Adipose tissue (tissue), 3 donors: ENCODE measurements around the gene CNBP. TPM values are rescaled to one million over a fixed set of nuclear protein-coding genes. Genes with fewer than 3 reads are reported as not detected.

Experiments used
- H3K27ac ChIP-seq: one replicate; pipeline ENCODE4 v1.5.1; 2013; ENCODE audit warnings: low read depth, low read length
- WGBS, 3 donors: extraction: QIAGEN DNeasy Blood & Tissue Kit; methylation state at CpG; one replicate each; pipeline ENCODE4 v1.1.7; 2013; 5-methylcytosine and 5-hydroxymethylcytosine counted together
- polyA plus RNA-seq, 3 donors: library from polyadenylated mRNA; stranded (reverse); fragments of 200-250 nt; gene quantifications; one replicate each; pipeline ENCODE4 v1.2.3, GENCODE V29; 2013
- donor health status: healthy with polysubstance abuse.
- donor health status: Bipolar disorder and iron deficiency.
- donor health status: healthy.

Gene CNBP
- polyA plus RNA-seq, 3 donors, result 280 to 403 (median 372) TPM

DNA sequence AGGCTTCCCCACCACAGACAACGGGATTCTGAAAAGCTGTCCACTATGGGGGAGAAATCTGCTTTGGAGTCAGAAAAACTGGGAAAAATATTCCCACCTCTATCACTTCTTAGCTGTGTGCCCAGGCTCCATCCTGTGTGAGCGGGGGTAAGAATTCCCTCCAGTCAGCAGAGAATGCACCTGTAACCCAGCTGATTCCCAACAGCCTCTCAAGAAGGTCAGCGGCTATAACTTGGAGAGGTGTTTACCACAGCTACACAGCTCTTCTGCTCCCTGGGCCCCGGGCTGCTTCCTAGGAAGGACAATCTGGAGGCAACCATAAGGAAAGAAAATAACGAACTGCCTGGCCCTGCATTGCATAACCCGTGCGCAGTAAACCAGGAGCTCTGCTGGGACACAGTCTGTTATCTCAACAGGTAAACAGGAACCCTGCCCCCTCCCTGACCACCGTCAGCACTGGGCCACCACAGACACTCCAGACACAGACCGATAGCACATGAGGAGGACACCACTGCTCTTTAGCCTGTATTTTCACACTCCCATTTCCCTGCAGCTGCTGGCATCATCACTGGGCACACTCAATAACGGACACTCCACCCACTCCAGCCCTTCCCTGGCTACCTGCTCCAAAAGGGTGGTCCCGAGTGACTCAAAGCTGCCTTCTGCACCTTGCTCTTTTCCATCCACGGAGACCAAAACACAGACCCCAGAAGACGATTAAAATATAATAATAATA lies 64.2 kb downstream of the CNBP start:
- WGBS, 3 donors, result 12 to 31% (median 31%) methylated on average over 13 of the region's 13 CpGs
- H3K27ac ChIP-seq, result no peak overlapping the region

DNA sequence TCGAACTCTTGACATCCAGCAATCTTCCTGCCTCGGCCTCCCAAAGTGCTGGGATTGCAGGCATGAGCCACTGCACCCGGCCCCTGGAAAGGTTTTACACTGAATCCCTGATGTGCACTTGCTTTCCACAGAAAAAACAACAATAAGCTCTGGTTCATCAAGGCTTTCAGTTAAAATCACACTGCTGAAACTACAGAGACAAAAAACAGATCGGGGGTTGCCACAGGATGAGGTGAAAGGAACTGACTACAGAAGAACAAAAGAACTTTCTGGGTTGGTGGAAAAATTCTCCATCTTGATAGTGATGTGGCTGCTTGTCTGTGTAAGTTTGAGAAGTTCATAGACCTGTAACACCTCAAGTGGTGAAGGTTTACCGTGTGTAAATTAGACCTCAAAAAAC lies 65.0 kb downstream of the CNBP start:
- WGBS, 3 donors, result 66 to 77% (median 66%) methylated on average over 5 of the region's 5 CpGs
- no peak overlapping the region for H3K27ac ChIP-seq

Other genes with a start within 250 kb of the CNBP start
- gene CFAP92, start 189.8 kb downstream of the CNBP start, polyA plus RNA-seq, result 1 to 10 TPM in 1 of 3 donors, under 1 TPM in 2; 0.16 to 1.9 (median 0.21) TPM
- 1 to 10 TPM in 2 of 3 donors, under 1 TPM in 1; 0.92 to 4.5 (median 1.3) TPM for gene EFCC1, start 182.6 kb downstream of the CNBP start, polyA plus RNA-seq
- under 1 TPM in 1 of 3 donors, not detected in 2; 0.13 TPM for gene GP9, start 123.1 kb downstream of the CNBP start, polyA plus RNA-seq
- 10 to 100 TPM in 1 of 3 donors, 1 to 10 TPM in 2; 6.0 to 11.8 (median 7.2) TPM for gene RAB43, start 62.1 kb downstream of the CNBP start, polyA plus RNA-seq
- gene ISY1, start 22.8 kb downstream of the CNBP start, polyA plus RNA-seq, result 10 to 100 TPM; 14.7 to 30.9 (median 23.5) TPM
- 10 to 100 TPM; 76.5 to 89.2 (median 82.1) TPM for gene COPG1, start 65.7 kb upstream of the CNBP start, polyA plus RNA-seq
- gene HMCES, start 95.0 kb upstream of the CNBP start, polyA plus RNA-seq, result 10 to 100 TPM; 10.4 to 41.6 (median 28.6) TPM
- gene EFCAB12, start 244.7 kb upstream of the CNBP start, polyA plus RNA-seq, result 1 to 10 TPM in 1 of 3 donors, under 1 TPM in 2; 0.45 to 1.1 (median 0.56) TPM